Heart right ventricle (tissue), 16 donors: ENCODE measurements around the gene ARHGAP22. TPM values are rescaled to one million over a fixed set of nuclear protein-coding genes. Genes with fewer than 3 reads are reported as not detected.

Experiments
- ATAC-seq, 8 donors: fragments of 200-7000 bp; cut with Tn5 transposase; one replicate each; pipeline ENCODE4 v1.9.1; 2020; ENCODE audit warnings: mild to moderate bottlenecking in 8 of 8, moderate library complexity in 8 of 8, moderate number of reproducible peaks in 1 of 8
- DNase-seq, 2 donors: peaks; one replicate each; pipeline ENCODE4 v3.0.0-alpha.2; 2020
- H3K27ac ChIP-seq, 10 donors: fragments of 200-600 bp; sonication (generic) in 2 of 10; one replicate each; pipeline versions ENCODE4 v1.5.0 to v1.8.0; 2020 to 2022; ENCODE audit warnings: mild to moderate bottlenecking in 3 of 10
- H3K27me3 ChIP-seq, 7 donors: fragments of 200-600 bp; one replicate each; pipeline ENCODE4 v1.8.0; 2021 to 2022; ENCODE audit warnings: mild to moderate bottlenecking in 2 of 7
- H3K36me3 ChIP-seq, 9 donors: fragments of 200-600 bp; sonication (generic) in 1 of 9; one replicate each; pipeline versions ENCODE4 v1.5.0 to v1.8.0; 2020 to 2022; ENCODE audit warnings: mild to moderate bottlenecking in 2 of 9
- H3K4me1 ChIP-seq, 9 donors: fragments of 200-600 bp; sonication (generic) in 1 of 9; one replicate each; pipeline versions ENCODE4 v1.5.0 to v1.8.0; 2020 to 2022; ENCODE audit warnings: mild to moderate bottlenecking in 4 of 9
- H3K4me3 ChIP-seq, 10 donors: fragments of 200-600 bp; sonication (generic) in 2 of 10; one replicate each; pipeline versions ENCODE4 v1.5.0 to v1.8.0; 2020 to 2022; ENCODE audit warnings: mild to moderate bottlenecking in 7 of 10, moderate library complexity in 2 of 10
- H3K9me3 ChIP-seq, 11 donors: fragments of 200-600 bp in 10 of 11; sonication (generic) in 2 of 11; one replicate each; pipeline versions ENCODE4 v1.5.0 to v1.8.0; 2013 to 2022; ENCODE audit warnings: mild to moderate bottlenecking in 2 of 11, control low read depth in 1 of 11, moderate library complexity in 1 of 11
- CTCF ChIP-seq, 9 donors: fragments of 200-600 bp; sonication (generic) in 2 of 9; IDR thresholded peaks; one replicate each; pipeline versions ENCODE4 v1.5.0 to v1.8.0; 2021 to 2022; ENCODE audit warnings: antibody characterized with exemption in 9 of 9, mild to moderate bottlenecking in 5 of 9, moderate library complexity in 1 of 9
- WGBS, 2 donors: extraction: QIAGEN DNeasy Blood & Tissue Kit; methylation state at CpG; one replicate each; pipeline ENCODE4 v1.1.7; 2013; ENCODE audit warnings: inconsistent platforms in 1 of 2; 5-methylcytosine and 5-hydroxymethylcytosine counted together
- intact Hi-C, 10 donors: fragments of 100-400 bp; cut with DNase I; formaldehyde crosslinking; loops; one replicate each; pipeline versions ENCODE4 v1.11.1 to v1.14.2; 2022
- polyA plus RNA-seq, 2 donors: library from polyadenylated mRNA; stranded (reverse); fragments of 200-250 nt; gene quantifications; one replicate each; pipeline ENCODE4 v1.2.3, GENCODE V29; 2013
- total RNA-seq, 10 donors: library from RNA; stranded (reverse); fragmentation: NEBNext Ultra II Directional in 3 of 10; extraction: Animal tissue kit (Norgen Biotek cat#: 25700) in 3 of 10; gene quantifications; one replicate each; pipeline versions ENCODE4 v1.2.1 to v1.2.4, GENCODE V29; 2021 to 2023
- donor health status: Arrhythmogenic right ventricular cardiomyopathy.
- donor health status: ischemic (EF 13 %, LVEDD 7.1; RV severe dilation, severe dysfunction).
- donor health status: healthy with polysubstance abuse.
- donor health status: DM: no; HTN: yes; CAD: no.
- donor health status: DM: no; HTN: no; CAD: no.
- donor health status: ischemic (EF 25% LVEDD 6.9; RV normal size, moderate dysfunction).
- donor health status: ischemic (EF 25% LVEDD 5.7; RV mildly dilated, moderate dysfunction).
- donor health status: healthy.
- donor health status: DM: yes; HTN: yes; CAD: no.
- donor health status: Ischemic cardiomyopathy.
- donor health status: ischemic (EF 35%, LVEDD 5.7; RV mildly dilated, moderate dysfunction).
- donor health status: nonischemic (EF 11% LVEDD 7.7; RV severe dilation, severe dysfunction).
- donor health status: DM: yes; HTN: yes; CAD: no.
- donor health status: PGD.
- donor health status: ischemic (EF 29% LVEDD 5.4; RV normal size, mild dysfunction).
- donor health status: nonischemic (EF 23%, LVEDD 6.1; RV moderate dilation, normal function).

The ARHGAP22 gene
- total and polyA plus RNA-seq, 12 donors, result 1.5 to 9.3 (median 2.8) TPM

- H3K4me3 ChIP-seq, result no peak overlapping the region
- WGBS, 2 donors, result 94% methylated on average over 10 of the region's 10 CpGs
- no peaks in the 10 kb centered on the region for H3K9me3 ChIP-seq
- H3K27ac ChIP-seq, result no peak overlapping the region
- no peak for ATAC-seq
- TF ChIP-seq CTCF (IDR thresholded peaks at IDR 0.05), result no peak
- intact Hi-C loops, result no loop called here
- H3K36me3 ChIP-seq, result no peaks in the 10 kb centered on the region
- H3K27me3 ChIP-seq, result no peaks in the 10 kb centered on the region
- peaks cover 0 to 17% (median 3%) of the 10 kb centered on the region in 9 donors for H3K4me1 ChIP-seq
- DNase-seq, result no peak
Measured at GRCh38 chr10:48496105-48496830, 108.6 kb downstream of the ARHGAP22 start.

GRCh38 chr10:48495282-48496045, 109.4 kb downstream of the ARHGAP22 start:
- TF ChIP-seq CTCF (IDR thresholded peaks at IDR 0.05), result no peak
- H3K27ac ChIP-seq, result no peak overlapping the region
- ATAC-seq, result no peak
- no peak overlapping the region for H3K4me3 ChIP-seq
- intact Hi-C loops, result no loop called here
- no peaks in the 10 kb centered on the region for H3K36me3 ChIP-seq
- H3K27me3 ChIP-seq, result no peaks in the 10 kb centered on the region
- DNase-seq, result no peak
- WGBS, 2 donors, result 87% methylated on average over 11 of the region's 11 CpGs
- H3K9me3 ChIP-seq, result no peaks in the 10 kb centered on the region
- H3K4me1 ChIP-seq, result peaks cover 0 to 17% (median 3%) of the 10 kb centered on the region in 9 donors

- DNase-seq (no peak), ATAC-seq (no peak)
- Histone ChIP-seq H3K27me3 (no peaks in the 10 kb centered on the region), H3K27ac (no peak overlapping the region), H3K36me3 (no peaks in the 10 kb centered on the region), H3K4me1 (peaks cover 0 to 17% (median 3%) of the 10 kb centered on the region in 9 donors), H3K4me3 (no peak overlapping the region), H3K9me3 (no peaks in the 10 kb centered on the region)
- 85 to 88% methylated on average over 5 of the region's 5 CpGs for WGBS, 2 donors
- no peak for TF ChIP-seq CTCF (IDR thresholded peaks at IDR 0.05)
- intact Hi-C loops, result no loop called here
Measured at GRCh38 chr10:48494611-48495010, 110.3 kb downstream of the ARHGAP22 start.

- WGBS, 2 donors, result 90 to 94% methylated on average over 8 of the region's 8 CpGs
- H3K27ac ChIP-seq, result no peak overlapping the region
- H3K9me3 ChIP-seq, result no peaks in the 10 kb centered on the region
- no peaks in the 10 kb centered on the region for H3K27me3 ChIP-seq
- H3K4me3 ChIP-seq, result no peak overlapping the region
- intact Hi-C loops, result no loop called here
- no peaks in the 10 kb centered on the region for H3K36me3 ChIP-seq
- DNase-seq (no peak), ATAC-seq (no peak)
- no peak for TF ChIP-seq CTCF (IDR thresholded peaks at IDR 0.05)
- peaks cover 0 to 17% (median 3%) of the 10 kb centered on the region in 9 donors for H3K4me1 ChIP-seq
Measured at GRCh38 chr10:48494073-48494472, 110.8 kb downstream of the ARHGAP22 start.
